IMR-90 (cell line): ENCODE data around the gene UNC50.

ENCODE experiments used
- CEBPB ChIP-seq: IDR thresholded peaks from 2 replicates; pipeline ENCODE4 v1.6.1; 2012; ENCODE audit warnings: low read depth, low read length, improper control_type of control experiment
- CTCF ChIP-seq: conservative IDR thresholded peaks from 2 replicates; pipeline ENCODE4 v1.5.1; 2012; ENCODE audit warnings: mild to moderate bottlenecking, low read depth, low read length, improper control_type of control experiment
- FOS ChIP-seq: fragments of 150-350 bp; IDR thresholded peaks from 2 replicates; pipeline ENCODE4 v1.6.1; 2016; ENCODE audit warnings: low read depth, low read length
- NFE2L2 ChIP-seq: fragments of 150-350 bp; IDR thresholded peaks from 2 replicates; pipeline ENCODE4 v1.6.1; 2016; ENCODE audit warnings: low read depth, mild to moderate bottlenecking, low read length
- POLR2A ChIP-seq: IDR thresholded peaks from 2 replicates; pipeline ENCODE4 v1.6.1; 2012; ENCODE audit warnings: mild to moderate bottlenecking, low read depth, low read length
- RAD21 ChIP-seq: IDR thresholded peaks from 2 replicates; pipeline ENCODE4 v1.6.1; 2012; ENCODE audit warnings: low read length, improper control_type of control experiment
- RFX5 ChIP-seq: IDR thresholded peaks from 2 replicates; pipeline ENCODE4 v1.8.0; 2012; ENCODE audit warnings: low read depth, mild to moderate bottlenecking, low read length, moderate library complexity
- SMC3 ChIP-seq: fragments of 150-350 bp; IDR thresholded peaks from 2 replicates; pipeline ENCODE4 v1.6.1; 2016; ENCODE audit warnings: low read depth, mild to moderate bottlenecking, antibody characterized with exemption, low read length, moderate library complexity
- USF2 ChIP-seq: fragments of 150-350 bp; IDR thresholded peaks from 2 replicates; pipeline ENCODE4 v1.6.1; 2017; ENCODE audit warnings: mild to moderate bottlenecking, antibody characterized with exemption, low read length, low read depth

DNA sequence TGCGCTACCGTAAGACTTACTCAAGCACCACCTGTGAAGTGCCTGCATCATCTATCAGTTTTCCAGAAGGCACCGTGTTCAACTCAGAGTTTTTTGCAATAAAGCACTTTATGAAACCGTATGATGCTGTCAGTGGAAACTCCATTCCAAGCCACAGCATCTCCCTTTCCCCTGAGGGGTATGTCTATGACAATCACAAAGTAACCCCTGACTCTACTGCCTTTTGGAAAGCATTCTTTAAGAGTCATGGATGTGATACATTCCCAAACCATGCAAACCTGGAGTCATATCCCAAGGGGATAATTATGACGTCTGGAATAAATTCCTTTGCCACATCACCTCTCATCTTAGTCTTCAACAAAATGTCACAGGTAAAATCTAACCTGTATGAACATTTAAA lies 39.2 kb downstream of the UNC50 start:
- TF ChIP-seq CTCF (no peak), POLR2A (no peak), USF2 (no peak), RFX5 (no peak), CEBPB (no peak), SMC3 (no peak), RAD21 (no peak), FOS (no peak), NFE2L2 (no peak)
